Keratinocyte (primary cell): Measurements from ENCODE around the gene PIGH. TPM values are rescaled to one million over a fixed set of nuclear protein-coding genes. Genes with fewer than 3 reads are reported as not detected.
A peak's percentile ranks its signal among the peaks of the same experiment; 100 is the strongest.

Experiments
- DNase-seq: peaks from one replicate; pipeline ENCODE4 v3.0.0-alpha.2; 2011; ENCODE audit warnings: low read depth, missing footprints, low spot score
- FAIRE-seq: peaks from 2 replicates; lab custom pipeline; 2011; peaks lifted over from hg19 to GRCh38; lab: Jason Lieb, UNC
- H2AFZ ChIP-seq: 2 replicates; pipeline ENCODE4 v1.6.0; 2012; ENCODE audit warnings: low read length, control low read depth, inconsistent platforms; ENCODE audit not compliant: control insufficient read depth
- H3K27ac ChIP-seq: 2 replicates; pipeline ENCODE4 v1.5.1; 2011; ENCODE audit warnings: low read length; ENCODE audit not compliant: control insufficient read depth, insufficient read depth
- H3K27me3 ChIP-seq: 3 replicates; pipeline ENCODE4 v1.6.0; 2011; ENCODE audit warnings: low read length; ENCODE audit not compliant: control insufficient read depth, insufficient read depth; ENCODE audit errors: extremely low read depth
- H3K36me3 ChIP-seq, 2 experiments: 2 replicates in 1 of 2; 3 replicates in 1 of 2; pipeline ENCODE4 v1.5.1; 2011; ENCODE audit warnings: low read length in 2 of 2, mild to moderate bottlenecking in 1 of 2; ENCODE audit not compliant: control insufficient read depth in 2 of 2, insufficient read depth in 2 of 2; ENCODE audit errors: extremely low read depth in 1 of 2
- H3K4me1 ChIP-seq: 3 replicates; pipeline ENCODE4 v1.5.1; 2011; ENCODE audit warnings: low read length; ENCODE audit not compliant: control insufficient read depth, insufficient read depth; ENCODE audit errors: extremely low read depth
- H3K4me2 ChIP-seq: 3 replicates; pipeline ENCODE4 v1.6.0; 2011; ENCODE audit warnings: low read depth, low read length; ENCODE audit not compliant: control insufficient read depth, insufficient read depth; ENCODE audit errors: extremely low read depth
- H3K4me3 ChIP-seq, 3 experiments: fragments of 200-600 bp in 1 of 3; sonication (generic) in 1 of 3; 2 replicates in 2 of 3; 3 replicates in 1 of 3; pipeline ENCODE4 v1.5.1; 2011 to 2016; ENCODE audit warnings: low read length in 3 of 3, mild to moderate bottlenecking in 3 of 3, control low read depth in 2 of 3, inconsistent platforms in 1 of 3, low read depth in 1 of 3, mixed read lengths in 1 of 3, mixed run types in 1 of 3, moderate library complexity in 1 of 3; ENCODE audit not compliant: control insufficient read depth in 2 of 3, insufficient read depth in 2 of 3; ENCODE audit errors: extremely low read depth in 1 of 3
- H3K79me2 ChIP-seq: 2 replicates; pipeline ENCODE4 v1.6.0; 2012; ENCODE audit warnings: low read length; ENCODE audit not compliant: control insufficient read depth, insufficient read depth
- H3K9ac ChIP-seq: 3 replicates; pipeline ENCODE4 v1.6.0; 2011; ENCODE audit warnings: low read length; ENCODE audit not compliant: control insufficient read depth, insufficient read depth; ENCODE audit errors: extremely low read depth
- H3K9me1 ChIP-seq: 3 replicates; pipeline ENCODE4 v1.6.0; 2011; ENCODE audit warnings: low read length; ENCODE audit not compliant: control insufficient read depth, insufficient read depth; ENCODE audit errors: extremely low read depth
- H3K9me3 ChIP-seq: 2 replicates; pipeline ENCODE4 v1.5.1; 2012; ENCODE audit warnings: low read depth, low read length; ENCODE audit not compliant: control insufficient read depth
- H4K20me1 ChIP-seq: 3 replicates; pipeline ENCODE4 v1.6.0; 2011; ENCODE audit warnings: low read length; ENCODE audit not compliant: control insufficient read depth, insufficient read depth; ENCODE audit errors: extremely low read depth
- CTCF ChIP-seq, 3 experiments: IDR thresholded peaks in 1 of 3; conservative IDR thresholded peaks in 1 of 3; optimal IDR thresholded peaks in 1 of 3; 2 replicates in 2 of 3; 3 replicates in 1 of 3; pipeline versions ENCODE3 to v1.5.1; 2011; ENCODE audit warnings: low read length in 3 of 3, mild to moderate bottlenecking in 3 of 3, moderate library complexity in 2 of 3, control low read depth in 1 of 3, inconsistent platforms in 1 of 3; ENCODE audit not compliant: insufficient read depth in 2 of 3; ENCODE audit errors: extremely low read depth in 1 of 3
- EZH2 ChIP-seq: IDR thresholded peaks from one replicate; pipeline ENCODE4 v1.6.1; 2012; ENCODE audit warnings: inconsistent platforms, mild to moderate bottlenecking, low read length, moderate library complexity
- dilution Hi-C: fragments of 300-500 bp; cut with MboI; formaldehyde crosslinking; loops from one replicate; pipeline ENCODE4 v1.7.0; 2020; ENCODE audit warnings: low sequenced_read_pairs; ENCODE audit not compliant: extremely low pct_ligation_motif_present
- polyA plus RNA-seq, 5 experiments: library from polyadenylated mRNA; depleted of rRNA in 3 of 5; stranded (reverse) in 3 of 5; stranded (forward) in 1 of 5; unstranded in 1 of 5; fragments of >200 nt; gene quantifications; 1 replicate in 1 of 5; 2 replicates in 3 of 5; 3 replicates in 1 of 5; pipeline versions ENCODE4 v1.2.1 to v1.2.3, GENCODE V29; 2011 to 2012; ENCODE audit warnings: missing spikeins in 2 of 5, low read depth in 1 of 5, low replicate concordance in 1 of 5

Gene PIGH
- polyA plus RNA-seq, 1 donor (not counting 4 experiments of a cell fraction or from before 2014, with no cell fraction given): 29.9 TPM

GRCh38 chr14:67584978-67585377, 15.1 kb downstream of the PIGH start:
- Histone ChIP-seq H3K27ac (no peak overlapping the region), H3K27me3 (no peaks in the 10 kb centered on the region), H3K4me2 (no peak overlapping the region), H3K9me1 (no peaks in the 10 kb centered on the region), H3K4me1 (no peaks in the 10 kb centered on the region), H3K79me2 (no peaks in the 10 kb centered on the region), H3K9ac (no peak overlapping the region), H4K20me1 (no peaks in the 10 kb centered on the region), H2AFZ (no peak overlapping the region), H3K4me3 (no peak overlapping the region), H3K36me3 (peaks cover 5 to 8% of the 10 kb centered on the region in 2 experiments), H3K9me3 (no peaks in the 10 kb centered on the region)
- FAIRE-seq: no peak
- no peak for DNase-seq
- dilution Hi-C loops: no loop called here
- TF ChIP-seq EZH2: no peak
- no peak for TF ChIP-seq CTCF (optimal IDR thresholded peaks at IDR 0.05 in 1 of 3, IDR thresholded peaks at IDR 0.05 in 1 of 3, conservative IDR thresholded peaks at IDR 0.05 in 1 of 3; ENCODE audit: extremely low read depth in 1 of 3, insufficient read depth in 2 of 3, low read length in 3 of 3)

GRCh38 chr14:67583711-67584644, 16.1 kb downstream of the PIGH start:
- no peak overlapping the region for H2AFZ ChIP-seq
- DNase-seq (no peak), FAIRE-seq (peak; percentile 73)
- H4K20me1 ChIP-seq: no peaks in the 10 kb centered on the region
- H3K9me3 ChIP-seq: no peaks in the 10 kb centered on the region
- dilution Hi-C loops: no loop called here
- no peaks in the 10 kb centered on the region for H3K9me1 ChIP-seq
- peaks cover 3 to 12% of the 10 kb centered on the region in 2 experiments for H3K36me3 ChIP-seq
- H3K9ac ChIP-seq: no peak overlapping the region
- H3K4me2 ChIP-seq: no peak overlapping the region
- H3K27me3 ChIP-seq: no peaks in the 10 kb centered on the region
- no peak overlapping the region for H3K27ac ChIP-seq
- H3K4me3 ChIP-seq: no peak overlapping the region
- no peaks in the 10 kb centered on the region for H3K4me1 ChIP-seq
- no peaks in the 10 kb centered on the region for H3K79me2 ChIP-seq
- TF ChIP-seq EZH2 (no peak), CTCF (optimal IDR thresholded peaks at IDR 0.05 in 1 of 3, IDR thresholded peaks at IDR 0.05 in 1 of 3, conservative IDR thresholded peaks at IDR 0.05 in 1 of 3; ENCODE audit: extremely low read depth in 1 of 3, insufficient read depth in 2 of 3, low read length in 3 of 3) (peak; percentile 66 to 83 (median 67))
